Activated CD8-positive, alpha-beta memory T cell treated with anti-CD3 and anti-CD28 coated beads, Interleukin-2, amount 50 U/mL, for 1 hour (primary cell): ENCODE measurements around the gene WNT4.

ENCODE experiments used
- DNase-seq: peaks from one replicate; pipeline ENCODE4 v3.0.0-alpha.2; 2020; ENCODE audit errors: extremely low read depth

WNT4 gene

GRCh38 chr1:22076346-22076745 is 66.6 kb downstream of the WNT4 start:
- no peak for DNase-seq

- no peak for DNase-seq
Observed at GRCh38 chr1:22075718-22076117, 67.2 kb downstream of the WNT4 start.

- no peak for DNase-seq
Observed at GRCh38 chr1:22074803-22075202, 68.1 kb downstream of the WNT4 start.

- DNase-seq, result no peak
Observed at GRCh38 chr1:22071511-22071910, 71.4 kb downstream of the WNT4 start.
